GM15510 (cell line): ENCODE data around the gene MAD1L1.

Experiments
- POLR2A ChIP-seq: IDR thresholded peaks from 3 replicates; pipeline ENCODE4 v1.6.1; 2011; ENCODE audit warnings: borderline replicate concordance; ENCODE audit not compliant: insufficient read length; ENCODE audit errors: extremely low read depth

The MAD1L1 gene

GRCh38 chr7:1973321-1974251 lies 259.2 kb downstream of the MAD1L1 start:
- TF ChIP-seq POLR2A = no peak

- TF ChIP-seq POLR2A = no peak
These were observed 260.0 kb downstream of the MAD1L1 start for GRCh38 chr7:1972744-1973143.

GRCh38 chr7:1971946-1972654 lies 260.6 kb downstream of the MAD1L1 start:
- TF ChIP-seq POLR2A = no peak

- TF ChIP-seq POLR2A = no peak
These were observed 261.9 kb downstream of the MAD1L1 start for GRCh38 chr7:1970895-1971294.

GRCh38 chr7:1969459-1970284 lies 263.1 kb downstream of the MAD1L1 start:
- TF ChIP-seq POLR2A = no peak

GRCh38 chr7:1968397-1969111 lies 264.2 kb downstream of the MAD1L1 start:
- no peak for TF ChIP-seq POLR2A

- no peak for TF ChIP-seq POLR2A
These were observed 265.0 kb downstream of the MAD1L1 start for GRCh38 chr7:1967512-1968396.

GRCh38 chr7:1966631-1967200 lies 266.0 kb downstream of the MAD1L1 start:
- TF ChIP-seq POLR2A = no peak

- TF ChIP-seq POLR2A = no peak
These were observed 267.0 kb downstream of the MAD1L1 start for GRCh38 chr7:1965579-1966294.

- TF ChIP-seq POLR2A = no peak
These were observed 267.7 kb downstream of the MAD1L1 start for GRCh38 chr7:1964913-1965578.

- no peak for TF ChIP-seq POLR2A
These were observed 268.4 kb downstream of the MAD1L1 start for GRCh38 chr7:1964211-1964912.
